Activated T-cell treated with anti-CD3 and anti-CD28 coated beads, Interleukin-2, amount 50 U/mL, for 4 hours (primary cell): ENCODE results near the gene SLAMF1. TPM values are rescaled to one million over a fixed set of nuclear protein-coding genes. Genes with fewer than 3 reads are reported as not detected.
A peak's percentile ranks its signal among the peaks of the same experiment; 100 is the strongest.

Experiments used
- ATAC-seq, 2 donors: fragments of 200-7000 bp; cut with Tn5 transposase; one replicate each; pipeline ENCODE4 v1.10.0; 2021
- DNase-seq: peaks from one replicate; pipeline ENCODE4 v3.0.0-alpha.2; 2020
- H3K27me3 Mint-ChIP-seq: one replicate; pipeline ENCODE4 v1.8.0; 2021; ENCODE audit warnings: low read depth, mixed read lengths
- H3K36me3 Mint-ChIP-seq: one replicate; pipeline ENCODE4 v1.8.0; 2022; ENCODE audit warnings: mixed read lengths; ENCODE audit not compliant: insufficient read depth
- H3K4me1 Mint-ChIP-seq: one replicate; pipeline ENCODE4 v1.8.0; 2021; ENCODE audit warnings: low read depth, mixed read lengths
- H3K4me3 Mint-ChIP-seq: one replicate; pipeline ENCODE4 v1.8.0; 2021; ENCODE audit warnings: mild to moderate bottlenecking, moderate library complexity, mixed read lengths
- H3K9me3 Mint-ChIP-seq: one replicate; pipeline ENCODE4 v1.8.0; 2021; ENCODE audit warnings: mixed read lengths
- total RNA-seq, 3 donors: library from RNA; stranded (reverse); gene quantifications; one replicate each; pipeline ENCODE4 v1.2.1, GENCODE V29; 2021

Gene SLAMF1
- total RNA-seq, 3 donors from 2014 or later, result 69.2 to 138 (median 96.6) TPM

DNA sequence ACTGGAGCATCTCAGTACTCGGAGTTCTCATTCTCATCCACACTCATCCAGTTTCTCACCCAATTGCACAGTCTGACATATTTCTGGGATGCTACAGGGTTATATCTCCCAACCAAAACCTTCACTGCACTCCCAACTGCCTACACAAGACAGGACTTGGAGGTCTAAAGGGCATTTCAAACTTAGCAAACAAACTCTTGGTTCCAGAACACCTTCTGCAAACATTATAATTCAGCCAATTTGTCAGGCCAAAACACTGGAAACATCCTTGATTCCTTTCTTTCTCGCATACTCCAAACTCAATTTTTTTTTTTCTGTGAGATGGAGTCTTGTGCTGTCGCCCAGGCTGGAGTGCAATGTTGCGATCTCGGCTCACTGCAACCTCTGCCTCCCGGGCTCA is 7.9 kb downstream of the SLAMF1 start:
- no peaks in the 10 kb centered on the region for H3K9me3 Mint-ChIP-seq
- peaks cover 92% of the 10 kb centered on the region for H3K4me1 Mint-ChIP-seq
- ATAC-seq (no peak), DNase-seq (no peak)
- H3K4me3 Mint-ChIP-seq, result peak overlapping the region; percentile 76
- no peaks in the 10 kb centered on the region for H3K27me3 Mint-ChIP-seq
- peaks cover 83% of the 10 kb centered on the region for H3K36me3 Mint-ChIP-seq

DNA sequence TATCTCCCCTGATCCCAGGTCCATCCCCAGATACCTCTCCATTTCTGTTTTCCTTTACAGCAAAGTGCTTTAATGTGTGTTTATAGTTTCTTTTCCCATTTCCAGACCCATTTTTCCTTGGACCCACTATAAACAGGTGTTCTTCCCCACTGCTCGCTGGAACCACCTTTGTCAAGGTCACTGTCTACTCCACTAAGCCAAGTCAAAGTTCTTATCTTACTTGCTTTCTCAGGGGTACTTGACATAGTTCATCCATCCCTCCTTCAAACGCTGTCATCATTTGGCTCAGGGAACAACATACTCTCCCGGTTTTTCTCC is 8.3 kb downstream of the SLAMF1 start:
- Mint-ChIP-seq H3K9me3 (no peaks in the 10 kb centered on the region), H3K4me1 (peaks cover 93% of the 10 kb centered on the region), H3K4me3 (peak overlapping the region; percentile 76), H3K27me3 (no peaks in the 10 kb centered on the region), H3K36me3 (peaks cover 83% of the 10 kb centered on the region)
- ATAC-seq, result no peak
- DNase-seq, result no peak

DNA sequence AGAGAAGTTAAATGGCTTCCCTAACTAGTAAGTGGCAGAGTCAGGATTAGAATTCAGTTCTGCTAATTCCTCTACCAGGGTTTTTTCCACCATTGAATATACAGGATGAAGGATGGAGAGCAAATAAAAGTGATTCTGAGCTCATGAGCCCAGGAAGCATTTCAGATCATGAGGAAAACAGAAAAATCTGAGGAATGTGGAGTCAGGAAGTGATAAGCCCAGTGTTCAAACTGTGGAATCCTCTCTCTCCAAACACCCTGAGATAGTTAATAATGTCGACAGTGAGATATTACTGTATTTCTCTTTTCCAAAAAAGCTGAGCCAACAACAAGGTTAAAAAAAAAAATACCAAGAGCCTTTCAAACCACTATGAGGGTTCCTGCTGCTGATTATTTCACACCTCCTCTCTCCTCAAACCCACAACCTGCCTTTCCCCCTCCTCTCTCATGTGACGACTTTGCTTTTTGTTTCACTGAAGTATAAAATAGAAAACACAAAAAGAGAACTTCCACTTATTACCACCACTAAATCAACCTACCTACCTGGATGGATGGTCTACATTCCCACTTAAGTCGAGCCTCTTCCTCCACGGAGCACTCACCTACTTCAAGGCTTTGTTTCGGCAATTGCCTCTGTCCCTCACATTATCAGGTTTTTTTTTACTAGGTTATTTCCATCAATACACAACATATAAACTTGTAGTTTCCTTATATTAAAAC is 8.9 kb downstream of the SLAMF1 start:
- H3K9me3 Mint-ChIP-seq, result no peaks in the 10 kb centered on the region
- H3K4me1 Mint-ChIP-seq, result peaks cover 94% of the 10 kb centered on the region
- H3K4me3 Mint-ChIP-seq, result peak overlapping the region; percentile 76
- H3K36me3 Mint-ChIP-seq, result peaks cover 82% of the 10 kb centered on the region
- DNase-seq (no peak), ATAC-seq (peak; percentile 65 to 73)
- no peaks in the 10 kb centered on the region for H3K27me3 Mint-ChIP-seq

DNA sequence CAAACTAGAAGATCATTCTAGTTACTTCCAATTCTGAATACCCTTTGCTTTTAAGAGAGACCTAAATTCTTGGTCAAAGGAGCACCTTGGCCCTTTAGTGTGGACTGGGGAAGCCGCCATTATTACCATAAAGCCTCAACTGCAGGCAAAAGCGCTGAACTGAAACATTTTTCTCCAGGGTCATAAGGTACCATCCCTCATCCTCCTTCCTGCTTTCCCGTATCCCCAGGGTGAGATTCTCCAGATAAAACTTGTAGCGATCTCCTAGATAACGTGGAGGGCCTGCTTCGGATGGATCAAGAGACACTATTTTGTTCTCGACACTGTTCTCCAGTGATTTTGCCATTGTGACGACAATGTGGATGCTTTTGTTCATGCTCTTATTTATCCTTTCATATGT is 9.8 kb downstream of the SLAMF1 start:
- Mint-ChIP-seq H3K36me3 (peaks cover 80% of the 10 kb centered on the region), H3K27me3 (no peaks in the 10 kb centered on the region)

DNA sequence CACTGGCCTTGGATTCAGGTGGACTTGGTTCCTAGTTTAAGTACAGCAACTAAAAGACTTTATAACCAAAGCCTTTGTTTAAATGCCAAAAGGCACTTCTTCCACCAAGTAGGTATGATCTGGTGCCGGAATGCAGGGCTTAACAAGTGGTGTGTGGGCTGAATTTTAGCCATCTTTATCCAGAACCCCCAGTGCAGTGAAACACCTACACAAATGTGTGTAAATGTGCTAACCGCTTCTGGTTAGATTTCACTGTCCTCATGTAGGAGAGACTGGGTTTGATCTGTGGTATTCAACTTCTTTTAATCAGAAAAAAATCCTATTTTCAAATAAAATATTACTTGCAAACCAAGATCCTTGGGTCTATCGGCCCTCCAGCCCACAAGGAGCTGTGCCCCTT is 10.3 kb downstream of the SLAMF1 start:
- ATAC-seq (no peak), DNase-seq (no peak)
- Mint-ChIP-seq H3K36me3 (peaks cover 82% of the 10 kb centered on the region), H3K27me3 (no peaks in the 10 kb centered on the region), H3K4me3 (peak overlapping the region; percentile 76), H3K9me3 (no peaks in the 10 kb centered on the region), H3K4me1 (peaks cover 92% of the 10 kb centered on the region)

More for the DNA sequence above, 9.8 kb downstream of the SLAMF1 start:
- Mint-ChIP-seq H3K4me3 (peak overlapping the region; percentile 76), H3K9me3 (no peaks in the 10 kb centered on the region), H3K4me1 (peaks cover 92% of the 10 kb centered on the region)
- DNase-seq (no peak), ATAC-seq (no peak)

DNA sequence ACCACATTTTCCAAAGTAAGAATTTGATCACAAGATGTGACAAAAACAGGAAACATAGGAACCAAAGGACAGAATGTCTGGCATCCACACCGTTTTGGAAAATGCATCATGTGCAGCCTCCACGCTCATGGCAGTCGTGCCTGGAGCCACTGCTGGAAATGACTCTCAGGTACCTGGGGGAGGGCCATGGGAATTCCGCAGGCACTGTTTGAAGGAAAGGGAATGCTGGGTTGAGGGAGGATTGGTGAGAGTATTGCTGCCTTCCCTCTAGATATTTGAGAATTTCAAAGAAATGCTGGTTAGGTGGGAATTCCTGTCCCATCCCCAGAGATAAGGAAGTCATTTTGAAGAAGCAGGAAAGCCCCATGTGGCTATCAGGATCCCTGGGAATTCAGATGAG is 10.8 kb downstream of the SLAMF1 start:
- DNase-seq (no peak), ATAC-seq (no peak)
- H3K4me1 Mint-ChIP-seq, result peaks cover 95% of the 10 kb centered on the region
- no peak overlapping the region for H3K4me3 Mint-ChIP-seq
- H3K9me3 Mint-ChIP-seq, result no peaks in the 10 kb centered on the region
- peaks cover 84% of the 10 kb centered on the region for H3K36me3 Mint-ChIP-seq
- H3K27me3 Mint-ChIP-seq, result no peaks in the 10 kb centered on the region

DNA sequence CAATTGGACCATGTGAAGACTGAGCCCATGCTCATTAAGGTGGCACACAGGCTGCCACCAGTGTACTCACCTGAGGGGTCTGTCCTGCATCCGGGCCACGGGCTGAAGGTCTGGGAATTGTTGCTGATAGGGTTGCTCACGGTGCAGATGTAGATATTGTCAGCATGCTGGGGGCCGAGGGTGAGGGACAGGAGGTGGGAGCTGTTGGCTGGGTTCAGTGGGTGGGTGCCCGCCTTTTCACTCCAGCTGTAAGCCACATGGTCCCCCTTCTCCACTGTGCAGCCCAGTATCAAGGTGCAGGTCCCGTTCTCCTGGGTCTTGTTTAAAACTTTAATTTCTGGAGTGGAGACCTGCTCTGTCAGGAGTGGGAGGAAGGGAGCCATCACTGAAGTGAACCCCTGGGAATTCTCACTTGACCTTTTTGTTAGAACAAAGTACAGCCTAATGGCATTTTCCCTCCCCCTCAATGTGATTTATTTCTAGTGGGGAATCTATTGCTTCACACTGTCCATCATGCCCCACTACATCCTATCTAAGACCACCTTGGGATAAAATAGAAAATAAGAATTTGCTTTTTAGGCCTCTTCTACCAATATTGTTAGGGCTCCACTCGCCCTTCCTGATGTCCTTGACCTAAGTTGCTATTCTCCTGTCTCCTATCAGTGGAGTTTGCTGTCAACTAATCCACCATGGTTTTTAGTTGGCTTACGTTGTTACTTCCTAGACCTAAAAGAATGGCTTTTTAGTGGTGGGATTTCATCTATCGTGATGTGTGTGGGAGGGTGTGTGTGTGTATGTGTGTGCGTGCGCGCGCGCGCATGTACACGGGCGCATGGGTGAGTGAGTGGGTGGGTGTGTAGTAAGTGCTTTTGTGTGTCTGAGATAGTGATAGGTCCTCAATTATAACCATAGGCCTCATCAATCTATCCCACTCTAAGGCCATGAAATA is 12.0 kb downstream of the SLAMF1 start:
- ATAC-seq (no peak), DNase-seq (no peak)
- Mint-ChIP-seq H3K4me1 (peaks cover 97% of the 10 kb centered on the region), H3K36me3 (peaks cover 87% of the 10 kb centered on the region), H3K27me3 (no peaks in the 10 kb centered on the region), H3K4me3 (peak overlapping the region; percentile 27), H3K9me3 (no peaks in the 10 kb centered on the region)

DNA sequence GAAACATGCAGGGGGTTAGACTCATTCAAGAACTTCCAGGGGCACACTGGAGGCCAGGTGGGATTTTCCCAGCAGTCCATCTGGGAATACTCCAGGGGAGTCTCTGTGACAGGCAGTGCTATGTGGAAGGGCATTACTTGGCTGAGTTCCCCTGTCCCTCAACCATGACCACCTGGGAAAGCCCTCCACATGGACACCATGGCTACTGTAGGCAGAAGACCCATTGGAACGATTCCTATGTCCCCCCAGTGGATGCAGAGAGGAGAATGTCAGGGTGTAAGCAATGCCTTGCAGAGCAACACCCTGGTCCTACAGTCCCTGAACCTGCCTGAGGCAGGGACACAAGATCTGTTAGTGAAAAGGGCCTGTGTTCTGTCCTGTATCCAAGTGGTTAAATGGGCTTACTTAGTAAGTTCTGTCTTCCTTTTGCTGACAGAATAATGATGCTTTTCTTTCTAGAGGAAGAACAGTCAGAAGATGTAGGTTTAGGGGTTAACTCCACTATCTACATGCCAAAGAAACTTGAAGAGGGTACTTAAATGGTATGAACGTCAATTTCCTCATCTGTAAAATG is 13.4 kb downstream of the SLAMF1 start:
- ATAC-seq (no peak), DNase-seq (no peak)
- H3K27me3 Mint-ChIP-seq, result no peaks in the 10 kb centered on the region
- H3K4me1 Mint-ChIP-seq, result peaks cover 97% of the 10 kb centered on the region
- no peaks in the 10 kb centered on the region for H3K9me3 Mint-ChIP-seq
- peak overlapping the region; percentile 29 for H3K4me3 Mint-ChIP-seq
- H3K36me3 Mint-ChIP-seq, result peaks cover 82% of the 10 kb centered on the region

DNA sequence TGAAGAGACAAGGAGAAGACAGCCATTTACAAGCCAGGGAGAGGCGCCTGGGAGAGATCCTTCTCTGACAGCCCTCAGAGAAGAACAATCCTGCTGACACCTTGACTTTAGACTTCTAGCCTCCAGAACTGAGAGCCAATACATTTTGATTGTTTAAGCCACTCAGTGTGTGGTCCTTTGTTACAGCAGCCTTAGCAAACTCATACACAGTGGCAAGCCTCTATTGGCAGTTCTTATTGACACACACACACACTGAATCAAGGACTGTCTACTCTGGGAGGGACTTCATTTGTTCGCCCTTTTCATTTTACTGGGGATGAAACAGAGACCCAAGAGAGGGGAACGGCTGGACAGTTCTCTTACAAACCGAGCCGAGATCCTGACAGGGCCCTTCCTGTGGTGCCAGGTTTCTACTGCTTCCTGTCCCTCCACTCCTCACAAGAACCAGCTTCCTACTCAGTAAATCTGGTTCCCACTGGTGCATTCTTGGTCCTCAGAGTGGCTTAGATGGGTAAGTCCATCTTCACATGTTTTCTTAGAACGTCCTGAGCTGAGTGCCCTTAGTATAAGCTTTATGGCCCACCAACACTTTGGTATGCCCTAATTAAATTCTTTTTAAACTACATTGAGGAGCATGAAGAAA is 14.7 kb downstream of the SLAMF1 start:
- Mint-ChIP-seq H3K4me3 (peak overlapping the region; percentile 24), H3K27me3 (no peaks in the 10 kb centered on the region), H3K9me3 (no peaks in the 10 kb centered on the region), H3K4me1 (peaks cover 97% of the 10 kb centered on the region), H3K36me3 (peaks cover 77% of the 10 kb centered on the region)
- DNase-seq (no peak), ATAC-seq (no peak)

DNA sequence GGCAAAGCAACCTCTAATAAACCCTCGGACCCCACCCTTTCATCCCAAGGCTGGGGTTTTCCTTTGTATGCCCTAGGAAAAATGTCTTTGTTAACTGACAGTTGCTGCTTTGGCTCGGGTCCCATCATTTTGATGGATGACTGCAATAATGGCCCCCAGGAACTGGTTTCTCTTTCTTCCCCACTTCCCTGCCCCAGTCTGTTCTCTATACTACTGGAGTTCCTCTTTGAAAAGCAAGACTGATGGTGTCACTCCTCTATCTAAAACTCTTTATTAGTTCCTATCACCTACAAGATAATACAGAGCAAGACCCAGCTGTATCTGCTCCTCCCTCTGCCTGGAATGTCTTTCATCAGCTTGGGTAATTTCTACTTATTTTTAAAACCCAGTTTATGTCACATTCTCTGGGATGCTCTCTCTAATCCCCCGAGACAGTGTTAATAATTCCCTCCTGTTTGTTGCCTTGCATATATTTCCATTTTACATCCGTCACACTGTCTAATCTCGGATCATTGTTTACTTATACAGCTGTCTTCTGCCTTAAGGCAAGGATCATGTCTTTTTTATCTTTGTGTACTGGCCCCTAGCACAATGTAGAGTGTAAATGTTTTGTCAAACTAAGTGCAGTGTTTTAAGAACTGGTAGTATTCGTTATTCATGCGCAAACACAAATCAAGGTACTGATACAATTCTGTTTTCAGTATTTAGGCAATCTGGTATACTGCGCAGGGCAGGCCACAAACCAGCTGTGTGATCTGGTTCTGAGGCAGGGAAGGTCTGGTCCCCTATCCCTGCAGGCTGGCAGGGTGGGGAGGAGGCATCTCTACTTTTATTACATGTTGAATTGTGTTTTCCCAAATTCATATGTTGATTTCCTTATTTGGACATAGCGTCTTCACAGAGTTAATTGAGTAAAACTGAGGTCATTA is 16.1 kb downstream of the SLAMF1 start:
- peak overlapping the region; percentile 29 for H3K4me3 Mint-ChIP-seq
- ATAC-seq (no peak), DNase-seq (no peak)
- H3K9me3 Mint-ChIP-seq, result no peaks in the 10 kb centered on the region
- peaks cover 75% of the 10 kb centered on the region for H3K36me3 Mint-ChIP-seq
- peaks cover 97% of the 10 kb centered on the region for H3K4me1 Mint-ChIP-seq
- no peaks in the 10 kb centered on the region for H3K27me3 Mint-ChIP-seq

DNA sequence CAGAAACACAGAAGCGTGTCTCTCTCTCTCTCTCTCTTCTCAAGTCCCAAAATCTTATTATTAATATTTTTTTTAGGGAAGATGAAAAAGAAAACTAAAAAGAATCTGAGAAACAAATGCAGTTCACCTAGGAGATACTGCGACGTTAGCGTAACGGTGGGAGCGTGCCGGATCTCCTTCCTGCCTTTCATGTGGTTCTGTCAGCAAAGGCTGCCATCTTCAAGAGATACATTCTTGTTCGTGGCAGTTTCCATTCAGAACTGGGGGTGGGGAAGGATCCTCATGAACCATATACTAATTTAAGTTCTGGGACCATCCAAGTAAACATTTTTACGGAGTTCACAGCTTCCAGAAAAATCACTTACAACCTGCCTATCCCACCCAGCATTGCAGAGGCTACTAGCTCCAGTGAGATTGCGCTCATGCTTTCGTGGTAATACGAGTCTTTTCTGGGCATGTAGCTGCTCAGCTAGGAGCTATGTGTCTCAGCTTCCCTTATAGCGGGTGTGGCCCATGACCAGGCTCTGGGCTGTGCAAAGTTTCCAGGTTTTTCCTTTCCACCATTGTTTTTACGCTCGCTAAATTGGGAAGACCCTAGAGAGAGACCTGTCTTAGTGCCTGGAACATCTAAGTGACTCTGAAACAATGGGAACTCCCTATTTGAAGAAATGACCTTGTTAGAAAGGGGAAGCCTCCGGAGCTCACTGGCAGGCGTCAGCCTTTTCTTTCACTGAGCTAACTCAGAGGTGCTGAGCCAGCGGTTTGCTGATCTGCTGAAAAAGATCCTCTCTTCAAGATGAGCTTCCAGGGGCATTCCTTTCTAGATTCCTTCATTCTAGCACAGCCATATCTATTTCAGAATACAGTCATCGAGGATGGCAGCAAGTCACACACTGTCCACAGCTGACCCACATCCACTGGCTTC is 17.3 kb downstream of the SLAMF1 start:
- peak overlapping the region; percentile 52 for H3K4me3 Mint-ChIP-seq
- no peaks in the 10 kb centered on the region for H3K27me3 Mint-ChIP-seq
- peak; percentile 22 to 38 for ATAC-seq
- H3K4me1 Mint-ChIP-seq, result peaks cover 99% of the 10 kb centered on the region
- H3K36me3 Mint-ChIP-seq, result peaks cover 78% of the 10 kb centered on the region
- H3K9me3 Mint-ChIP-seq, result no peaks in the 10 kb centered on the region
- DNase-seq, result peak; percentile 60

DNA sequence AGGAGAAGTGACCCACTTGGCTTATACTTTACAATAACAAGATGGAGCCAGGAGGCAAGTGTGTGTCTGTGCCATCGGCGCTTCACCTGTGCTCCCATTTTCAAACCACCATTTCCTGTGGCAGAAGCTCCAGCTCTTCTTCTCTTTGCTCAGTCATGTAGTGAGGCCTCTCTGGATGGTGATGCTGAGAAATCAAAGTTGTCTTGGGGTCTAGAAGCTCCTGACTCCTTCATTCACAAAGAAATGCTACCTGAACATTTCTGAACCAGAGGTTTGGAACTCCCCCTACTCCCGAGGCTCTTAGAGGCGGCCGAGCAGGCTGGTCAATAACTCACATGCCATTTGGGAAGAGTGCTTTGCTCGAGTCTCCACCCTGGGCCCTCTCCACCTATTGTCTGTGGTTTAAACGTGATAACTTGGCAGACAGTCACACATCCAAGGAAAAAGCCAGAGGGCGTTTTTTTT is 18.0 kb downstream of the SLAMF1 start:
- no peaks in the 10 kb centered on the region for H3K9me3 Mint-ChIP-seq
- H3K4me1 Mint-ChIP-seq, result peaks cover 99% of the 10 kb centered on the region
- no peaks in the 10 kb centered on the region for H3K27me3 Mint-ChIP-seq
- peak overlapping the region; percentile 52 for H3K4me3 Mint-ChIP-seq
- DNase-seq, result no peak
- no peak for ATAC-seq
- peaks cover 74% of the 10 kb centered on the region for H3K36me3 Mint-ChIP-seq
